Astrocyte of the hippocampus (primary cell): Measurements from ENCODE around the gene BIRC7.

Experiments used
- DNase-seq: peaks from one replicate; pipeline ENCODE4 v3.0.0; 2011; ENCODE audit warnings: low read depth, low spot score

Gene BIRC7

GRCh38 chr20:63262836-63263235, 27.1 kb downstream of the BIRC7 start:
- no peak for DNase-seq

- no peak for DNase-seq
These were observed 28.3 kb downstream of the BIRC7 start for GRCh38 chr20:63264000-63264399.

GRCh38 chr20:63264519-63264918, 28.8 kb downstream of the BIRC7 start:
- DNase-seq, result peak; percentile 36

- DNase-seq, result no peak
These were observed 30.3 kb downstream of the BIRC7 start for GRCh38 chr20:63265891-63266515.

- no peak for DNase-seq
These were observed 32.0 kb downstream of the BIRC7 start for GRCh38 chr20:63267691-63268090.

GRCh38 chr20:63268256-63268655, 32.6 kb downstream of the BIRC7 start:
- no peak for DNase-seq

GRCh38 chr20:63268671-63269439, 33.1 kb downstream of the BIRC7 start:
- no peak for DNase-seq

- DNase-seq, result no peak
These were observed 34.0 kb downstream of the BIRC7 start for GRCh38 chr20:63269724-63270123.

GRCh38 chr20:63270606-63271325, 35.1 kb downstream of the BIRC7 start:
- no peak for DNase-seq

GRCh38 chr20:63272105-63273058, 36.7 kb downstream of the BIRC7 start, which contains the start of gene ARFGAP1:
ARFGAP1 (plus strand) TSS chr20:63272813; CDS start chr20:63275581, 2,768 bp downstream.
- peak; percentile 96 for DNase-seq

- DNase-seq, result no peak
These were observed 37.4 kb downstream of the BIRC7 start for GRCh38 chr20:63273059-63273579.

GRCh38 chr20:63273635-63274380, 38.1 kb downstream of the BIRC7 start:
- peak; percentile 79 for DNase-seq

- DNase-seq, result no peak
These were observed 38.9 kb downstream of the BIRC7 start for GRCh38 chr20:63274381-63275228.

- DNase-seq, result no peak
These were observed 40.1 kb downstream of the BIRC7 start for GRCh38 chr20:63275825-63276224.

GRCh38 chr20:63276956-63277355, 41.3 kb downstream of the BIRC7 start:
- DNase-seq, result no peak

- DNase-seq, result no peak
These were observed 42.0 kb downstream of the BIRC7 start for GRCh38 chr20:63277466-63278272.

GRCh38 chr20:63278661-63279060, 43.0 kb downstream of the BIRC7 start:
- no peak for DNase-seq

GRCh38 chr20:63279931-63280330, 44.2 kb downstream of the BIRC7 start:
- DNase-seq, result no peak

- DNase-seq, result no peak
These were observed 44.7 kb downstream of the BIRC7 start for GRCh38 chr20:63280371-63280770.
